ENCODE data around the gene SGCD.

Gene SGCD

GRCh38 chr5:156522651-156523529 is 195.9 kb downstream of the SGCD start:
- no peak for FAIRE-seq

GRCh38 chr5:156523607-156524006 is 196.6 kb downstream of the SGCD start:
- FAIRE-seq = no peak

GRCh38 chr5:156526081-156526925 is 199.3 kb downstream of the SGCD start:
- no peak for FAIRE-seq

DNA sequence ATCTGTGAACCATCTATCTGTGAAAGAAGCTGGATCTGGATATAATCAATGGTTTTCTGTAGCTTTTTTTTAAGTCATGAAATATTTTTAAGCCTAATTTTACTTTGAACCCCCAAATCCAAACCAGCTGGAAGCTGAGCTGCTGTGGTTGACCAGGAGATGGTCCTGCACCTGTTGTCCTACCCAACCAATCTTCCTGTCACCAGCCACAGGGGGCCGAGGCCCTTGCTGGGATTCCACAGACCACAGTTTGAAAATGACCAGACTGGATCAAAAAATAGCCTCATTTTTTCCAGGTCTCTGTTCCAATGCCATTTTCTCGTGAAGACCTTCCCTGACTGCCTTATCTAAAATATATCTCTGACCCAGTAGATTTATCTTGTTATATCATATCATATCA is 200.6 kb downstream of the SGCD start:
- FAIRE-seq = no peak

- FAIRE-seq = no peak
Observed at GRCh38 chr5:156528673-156529072, 201.7 kb downstream of the SGCD start.

DNA sequence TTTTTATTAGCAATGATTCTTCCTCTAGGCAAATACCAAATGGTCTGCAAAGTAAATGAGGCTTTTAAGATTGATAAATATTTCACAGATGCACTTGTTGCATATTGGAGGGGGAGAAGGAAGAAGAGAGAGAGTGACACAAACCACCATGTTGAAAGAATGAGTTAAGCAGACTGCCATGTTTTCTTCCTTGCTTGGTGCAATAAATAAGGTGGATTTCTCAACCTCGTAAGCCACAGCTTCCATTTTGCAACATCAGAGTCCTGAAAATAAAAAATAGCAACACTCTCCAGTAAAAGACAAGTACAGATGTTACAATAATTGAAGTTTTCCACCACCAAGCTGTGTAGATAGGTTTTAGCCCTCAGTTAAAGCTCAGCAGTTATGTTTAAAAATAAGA is 202.9 kb downstream of the SGCD start:
- no peak for FAIRE-seq

- FAIRE-seq = no peak
Observed at GRCh38 chr5:156531199-156531598, 204.2 kb downstream of the SGCD start.

GRCh38 chr5:156532921-156533320 is 206.0 kb downstream of the SGCD start:
- no peak for FAIRE-seq

DNA sequence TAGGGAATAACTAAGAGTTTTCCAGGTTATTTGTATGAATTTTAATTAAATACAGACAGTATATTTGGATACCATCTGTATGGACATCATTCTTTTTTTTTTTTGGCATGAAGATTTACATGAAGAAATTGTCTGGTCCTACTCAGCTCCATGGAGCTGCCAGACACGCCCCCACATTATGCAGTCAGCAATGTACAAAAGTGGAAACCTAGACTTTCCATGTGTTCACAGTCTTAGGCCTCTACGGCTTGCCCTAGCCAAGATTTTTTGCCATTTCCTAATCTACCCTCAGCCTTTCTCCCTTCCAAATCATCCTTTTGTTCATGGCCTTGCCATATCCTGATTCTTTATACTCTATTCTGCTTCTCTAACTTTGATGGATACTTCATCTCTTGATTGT is 207.1 kb downstream of the SGCD start:
- FAIRE-seq = no peak

DNA sequence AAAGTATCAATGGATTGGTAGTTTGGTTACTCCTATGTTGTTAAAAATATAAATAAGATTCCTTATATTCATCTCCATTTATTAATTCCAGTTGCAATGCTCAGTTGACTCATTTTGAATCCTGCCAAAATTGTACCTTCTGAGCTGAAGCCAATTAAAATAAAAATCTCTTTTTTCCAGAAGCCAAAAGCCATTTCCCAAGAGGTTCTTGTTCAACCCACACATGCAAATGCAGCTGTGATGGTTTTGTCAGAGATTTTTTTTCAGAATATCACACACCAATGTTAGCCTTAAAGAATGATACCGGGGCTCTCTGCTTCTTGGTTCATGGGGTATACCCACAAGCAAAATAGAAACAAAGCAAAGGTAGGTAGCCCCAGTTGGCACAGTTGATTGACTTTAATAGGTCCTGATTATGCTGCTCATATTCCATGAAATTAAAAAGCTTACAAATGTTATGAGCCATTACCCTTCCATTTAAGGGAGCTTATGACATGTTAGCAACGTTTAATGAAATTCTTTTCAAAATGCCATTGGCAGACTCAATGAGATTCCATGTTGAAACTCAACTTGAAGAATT is 208.0 kb downstream of the SGCD start:
- FAIRE-seq = no peak

GRCh38 chr5:156540491-156540890 is 213.5 kb downstream of the SGCD start:
- FAIRE-seq = no peak

GRCh38 chr5:156541582-156541981 is 214.6 kb downstream of the SGCD start:
- FAIRE-seq = no peak

- FAIRE-seq = no peak
Observed at GRCh38 chr5:156543348-156544145, 216.6 kb downstream of the SGCD start.

- no peak for FAIRE-seq
Observed at GRCh38 chr5:156552855-156553358, 225.9 kb downstream of the SGCD start.

DNA sequence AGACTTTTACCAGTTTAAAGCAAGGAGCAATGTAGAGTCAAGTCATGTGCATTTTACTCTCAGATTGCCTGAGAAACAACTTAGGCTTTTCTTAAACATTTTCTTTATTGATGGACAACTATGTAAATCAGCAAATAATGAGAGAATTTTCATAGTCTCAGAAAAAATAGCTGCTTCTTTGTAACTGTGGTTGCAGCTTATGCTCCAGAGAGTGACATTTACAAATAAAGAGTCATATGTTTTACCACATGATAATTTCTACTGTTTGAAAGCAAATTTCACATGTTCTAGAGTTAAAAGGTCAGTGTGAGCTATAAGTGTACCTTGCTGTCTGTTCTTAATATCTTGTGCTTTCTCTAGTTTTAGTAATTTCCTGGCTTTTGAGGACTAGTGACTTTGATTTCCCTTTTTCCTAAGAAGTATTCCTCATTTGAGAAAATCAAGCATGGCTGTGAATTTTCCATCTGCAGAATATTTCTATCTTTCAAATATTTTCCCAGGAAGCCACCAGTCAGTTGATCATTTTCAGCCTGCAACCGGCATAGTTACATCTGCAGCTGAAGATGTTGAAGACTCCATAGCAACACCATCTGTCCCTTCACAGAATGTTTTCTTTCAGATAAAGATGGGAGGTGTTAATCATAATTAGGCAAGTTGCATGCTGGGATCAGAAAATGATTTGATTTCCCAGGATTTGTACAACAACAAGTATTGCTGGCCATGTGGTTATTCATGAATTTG is 229.9 kb downstream of the SGCD start:
- FAIRE-seq = no peak

- peak; percentile 90 for FAIRE-seq
Observed at GRCh38 chr5:156560002-156560401, 233.0 kb downstream of the SGCD start.

- no peak for FAIRE-seq
Observed at GRCh38 chr5:156561651-156562050, 234.7 kb downstream of the SGCD start.

DNA sequence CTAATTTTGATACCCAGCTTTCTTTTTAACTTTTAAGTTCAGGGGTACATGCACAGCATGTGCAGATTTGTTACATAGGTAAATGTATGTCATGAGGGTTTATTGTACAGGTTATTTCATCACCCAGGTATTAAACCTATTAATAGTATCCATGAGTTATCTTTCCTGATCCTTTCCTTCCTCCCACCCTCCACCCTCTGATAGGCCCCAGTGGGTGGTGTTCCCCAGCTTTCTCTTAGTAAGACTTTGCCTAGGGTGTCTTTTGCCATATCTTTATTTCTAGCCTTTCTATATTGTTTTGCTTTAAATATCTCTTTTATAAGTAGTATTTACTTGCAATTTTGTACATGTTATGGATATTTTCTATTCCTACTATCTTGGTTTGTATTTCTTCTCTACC is 243.7 kb downstream of the SGCD start:
- FAIRE-seq = no peak

DNA sequence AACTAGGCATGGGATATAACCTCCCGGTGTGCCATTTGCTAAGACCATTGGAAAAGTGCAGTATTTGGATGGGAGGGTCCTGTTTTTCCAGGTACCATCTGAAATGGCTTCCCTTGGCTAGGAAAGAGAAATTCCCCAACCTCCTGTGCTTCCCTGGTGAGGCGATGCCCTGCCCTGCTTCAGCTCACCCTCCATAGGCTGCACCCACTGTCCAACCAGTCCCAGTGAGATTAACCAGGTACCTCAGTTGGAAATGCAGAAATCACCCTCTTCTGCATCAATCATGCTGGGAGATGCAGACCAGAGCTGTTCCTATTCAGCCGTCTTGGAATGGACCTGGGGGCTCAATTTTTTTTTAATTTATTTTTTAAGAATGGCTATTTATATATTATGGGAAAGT is 254.8 kb downstream of the SGCD start:
- FAIRE-seq = no peak

DNA sequence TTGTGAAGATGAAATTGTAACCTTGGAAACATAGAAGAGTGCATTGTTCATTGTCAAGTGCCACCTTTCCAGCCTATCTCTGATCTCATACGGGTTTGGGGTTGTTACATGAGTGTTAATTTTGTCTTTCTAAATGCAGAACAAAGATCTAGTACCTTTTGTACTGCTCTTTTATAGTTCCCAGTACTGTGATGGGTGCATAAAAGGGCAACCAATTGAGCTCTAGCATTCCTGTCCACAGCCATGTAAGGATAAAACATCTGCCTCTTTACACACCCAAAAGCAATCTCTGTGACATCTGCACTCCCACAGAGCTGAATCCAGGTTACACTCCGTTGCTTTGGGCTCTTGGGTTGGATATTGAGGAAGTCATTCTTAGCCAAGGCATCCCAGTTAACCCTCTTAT is 255.2 kb downstream of the SGCD start:
- FAIRE-seq = no peak

GRCh38 chr5:156584871-156585270 is 257.9 kb downstream of the SGCD start:
- FAIRE-seq = no peak

GRCh38 chr5:156585999-156586398 is 259.0 kb downstream of the SGCD start:
- no peak for FAIRE-seq
